GM23338 (cell line): ENCODE data around the gene IGSF6. TPM values are rescaled to one million over a fixed set of nuclear protein-coding genes. Genes with fewer than 3 reads are reported as not detected.

Experiments
- ATAC-seq: fragments of 200-7000 bp; cut with Tn5 transposase; 3 replicates; pipeline ENCODE4 v1.9.1; 2020
- DNase-seq: peaks from one replicate; pipeline ENCODE4 v3.0.0-alpha.2; 2015; ENCODE audit warnings: low spot score
- H2AFZ ChIP-seq: fragments of 200-600 bp; sonication (generic); 2 replicates; pipeline ENCODE4 v1.8.0; 2016; ENCODE audit warnings: antibody characterized with exemption, mild to moderate bottlenecking, moderate library complexity
- H3F3A ChIP-seq: fragments of 200-600 bp; sonication (generic); replicated peaks from 2 replicates; pipeline ENCODE4 v1.8.0; 2017; ENCODE audit warnings: antibody characterized with exemption, mixed run types, low read depth
- H3K27ac ChIP-seq: fragments of 200-600 bp; sonication (generic); 2 replicates; pipeline ENCODE4 v1.6.1; 2016; ENCODE audit warnings: low read depth
- H3K27me3 ChIP-seq: fragments of 200-600 bp; sonication (generic); 2 replicates; pipeline ENCODE4 v1.8.0; 2016; ENCODE audit warnings: mild to moderate bottlenecking, mixed run types, moderate library complexity; ENCODE audit not compliant: insufficient read depth
- H3K36me3 ChIP-seq: fragments of 200-600 bp; sonication (generic); 2 replicates; pipeline ENCODE4 v1.8.0; 2016; ENCODE audit warnings: mild to moderate bottlenecking; ENCODE audit not compliant: insufficient read depth
- H3K4me1 ChIP-seq: fragments of 200-600 bp; sonication (generic); 2 replicates; pipeline ENCODE4 v1.8.0; 2016; ENCODE audit warnings: mild to moderate bottlenecking, moderate library complexity; ENCODE audit not compliant: insufficient read depth
- H3K4me2 ChIP-seq: fragments of 200-600 bp; sonication (generic); 2 replicates; pipeline ENCODE4 v1.7.1; 2017; ENCODE audit warnings: mixed run types
- H3K4me3 ChIP-seq: fragments of 200-600 bp; sonication (generic); 2 replicates; pipeline ENCODE4 v1.6.1; 2016; ENCODE audit warnings: mixed run types
- H3K79me2 ChIP-seq: fragments of 200-600 bp; sonication (generic); replicated peaks from 2 replicates; pipeline ENCODE4 v1.8.0; 2017; ENCODE audit warnings: mild to moderate bottlenecking; ENCODE audit not compliant: insufficient read depth
- H3K9me2 ChIP-seq: fragments of 200-600 bp; sonication (generic); 2 replicates; pipeline ENCODE4 v1.8.0; 2017; ENCODE audit not compliant: insufficient read depth
- H4K20me1 ChIP-seq: fragments of 200-600 bp; sonication (generic); replicated peaks from 2 replicates; pipeline ENCODE4 v1.8.0; 2017; ENCODE audit warnings: mild to moderate bottlenecking; ENCODE audit not compliant: insufficient read depth
- H3K27ac Mint-ChIP-seq: 2 replicates; pipeline ENCODE4 v1.8.0; 2020; ENCODE audit warnings: inconsistent platforms, mild to moderate bottlenecking, moderate library complexity, mixed read lengths
- H3K27me3 Mint-ChIP-seq: 3 replicates; pipeline ENCODE4 v1.8.0; 2022; ENCODE audit warnings: low read depth, mild to moderate bottlenecking, moderate library complexity, mixed read lengths, inconsistent platforms; ENCODE audit not compliant: insufficient read depth, poor library complexity
- H3K36me3 Mint-ChIP-seq: 3 replicates; pipeline ENCODE4 v1.8.0; 2021; ENCODE audit warnings: low read depth, mild to moderate bottlenecking, inconsistent platforms, moderate library complexity, mixed read lengths
- H3K4me1 Mint-ChIP-seq: 3 replicates; pipeline ENCODE4 v1.8.0; 2020; ENCODE audit warnings: mild to moderate bottlenecking, inconsistent platforms, mixed read lengths
- H3K4me3 Mint-ChIP-seq: 3 replicates; pipeline ENCODE4 v1.8.0; 2021; ENCODE audit warnings: moderate library complexity, mild to moderate bottlenecking, inconsistent platforms, mixed read lengths
- H3K9me3 Mint-ChIP-seq: 3 replicates; pipeline ENCODE4 v1.8.0; 2020; ENCODE audit warnings: moderate library complexity, mild to moderate bottlenecking, inconsistent platforms, mixed read lengths
- CREB1 ChIP-seq: fragments of 250-450 bp; sonication (Bioruptor Pico); IDR thresholded peaks from 2 replicates; pipeline ENCODE4 v1.5.0; 2020; ENCODE audit warnings: low read depth, mild to moderate bottlenecking, moderate library complexity
- CTCF ChIP-seq, 2 experiments: fragments of 200-600 bp in 1 of 2; sonication (generic) in 1 of 2; conservative IDR thresholded peaks; 2 replicates each; pipeline versions ENCODE4 v1.5.1 to v1.6.1; 2016 to 2017; ENCODE audit warnings: antibody characterized with exemption in 2 of 2, low read depth in 2 of 2, mild to moderate bottlenecking in 2 of 2, moderate library complexity in 1 of 2
- EZH2 ChIP-seq: fragments of 200-600 bp; sonication (generic); IDR thresholded peaks from one replicate; pipeline ENCODE4 v1.8.0; 2017; ENCODE audit warnings: antibody characterized with exemption, mild to moderate bottlenecking, low read depth; ENCODE audit not compliant: unreplicated experiment
- EZH2phosphoT487 ChIP-seq: fragments of 200-600 bp; sonication (generic); IDR thresholded peaks from one replicate; pipeline ENCODE4 v1.8.1; 2018; ENCODE audit warnings: antibody characterized with exemption; ENCODE audit not compliant: unreplicated experiment
- STAT1 ChIP-seq: IDR thresholded peaks from one replicate; pipeline ENCODE4 v1.6.1; 2016; ENCODE audit warnings: antibody characterized with exemption; ENCODE audit not compliant: unreplicated experiment
- ZNF331 ChIP-seq: fragments of 250-450 bp; sonication (Bioruptor Pico); IDR thresholded peaks from 2 replicates; pipeline ENCODE4 v1.5.0; 2020; ENCODE audit warnings: low read depth, mild to moderate bottlenecking, moderate library complexity
- polyA plus RNA-seq: library from polyadenylated mRNA; unstranded; fragments of >200 nt; fragmentation: Nextera tagmentation; extraction: Ambion mirVana; gene quantifications from 2 replicates; pipeline ENCODE4 v1.2.1, GENCODE V29; 2016
- total RNA-seq: library from RNA; depleted of rRNA; stranded (reverse); fragments of >200 nt; shearing (Covaris generic); gene quantifications from 2 replicates; pipeline ENCODE4 v1.2.3, GENCODE V29; 2014
- TF ChIP-seq, protein P1 (sequence below): IDR thresholded peaks from 2 replicates; pipeline ENCODE4 v1.6.1; 2016; ENCODE audit warnings: antibody characterized with exemption
- TF ChIP-seq, protein P2 (sequence below): IDR thresholded peaks from one replicate; pipeline ENCODE4 v1.6.1; 2018; ENCODE audit warnings: antibody characterized with exemption; ENCODE audit not compliant: unreplicated experiment
- TF ChIP-seq, protein P3 (sequence below): fragments of 250-450 bp; sonication (Bioruptor Pico); IDR thresholded peaks from 2 replicates; pipeline ENCODE4 v1.5.0; 2020; ENCODE audit warnings: mild to moderate bottlenecking, moderate library complexity

IGSF6 gene
- total and polyA plus RNA-seq, 2 experiments from 2014 or later = 0.19 TPM; not detected in 1

GRCh38 chr16:21597561-21598030 lies 54.8 kb downstream of the IGSF6 start (continued):
- TF ChIP-seq, protein P1, sequence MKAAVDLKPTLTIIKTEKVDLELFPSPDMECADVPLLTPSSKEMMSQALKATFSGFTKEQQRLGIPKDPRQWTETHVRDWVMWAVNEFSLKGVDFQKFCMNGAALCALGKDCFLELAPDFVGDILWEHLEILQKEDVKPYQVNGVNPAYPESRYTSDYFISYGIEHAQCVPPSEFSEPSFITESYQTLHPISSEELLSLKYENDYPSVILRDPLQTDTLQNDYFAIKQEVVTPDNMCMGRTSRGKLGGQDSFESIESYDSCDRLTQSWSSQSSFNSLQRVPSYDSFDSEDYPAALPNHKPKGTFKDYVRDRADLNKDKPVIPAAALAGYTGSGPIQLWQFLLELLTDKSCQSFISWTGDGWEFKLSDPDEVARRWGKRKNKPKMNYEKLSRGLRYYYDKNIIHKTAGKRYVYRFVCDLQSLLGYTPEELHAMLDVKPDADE = no peak
- no peak for TF ChIP-seq CREB1 (CRISPR knock-in tag)
- TF ChIP-seq EZH2phosphoT487 = no peak
- no peak for TF ChIP-seq STAT1

GRCh38 chr16:21593530-21594289 lies 58.7 kb downstream of the IGSF6 start:
- no peaks in the 10 kb centered on the region for H3K27me3 ChIP-seq
- ATAC-seq = no peak
- Mint-ChIP-seq H3K4me1 (peaks cover 7% of the 10 kb centered on the region; the same call in 2 of the 3 replicates), H3K27ac (no peak overlapping the region), H3K36me3 (no peaks in the 10 kb centered on the region), H3K4me3 (no peak overlapping the region), H3K9me3 (no peaks in the 10 kb centered on the region), H3K27me3 (peaks cover under 1% of the 10 kb centered on the region)
- H3K4me3 ChIP-seq = no peak overlapping the region
- no peaks in the 10 kb centered on the region for H3F3A ChIP-seq
- no peak overlapping the region for H2AFZ ChIP-seq
- no peak overlapping the region for H3K27ac ChIP-seq
- H3K4me2 ChIP-seq = no peak overlapping the region
- H4K20me1 ChIP-seq = no peaks in the 10 kb centered on the region
- DNase-seq = no peak
- H3K4me1 ChIP-seq = 0 out of 2 replicates have a peak, but pooled peaks cover 4% of the 10 kb centered on the region
- H3K9me2 ChIP-seq = no peaks in the 10 kb centered on the region
- no peaks in the 10 kb centered on the region for H3K79me2 ChIP-seq
- no peaks in the 10 kb centered on the region for H3K36me3 ChIP-seq
- TF ChIP-seq, protein P2, sequence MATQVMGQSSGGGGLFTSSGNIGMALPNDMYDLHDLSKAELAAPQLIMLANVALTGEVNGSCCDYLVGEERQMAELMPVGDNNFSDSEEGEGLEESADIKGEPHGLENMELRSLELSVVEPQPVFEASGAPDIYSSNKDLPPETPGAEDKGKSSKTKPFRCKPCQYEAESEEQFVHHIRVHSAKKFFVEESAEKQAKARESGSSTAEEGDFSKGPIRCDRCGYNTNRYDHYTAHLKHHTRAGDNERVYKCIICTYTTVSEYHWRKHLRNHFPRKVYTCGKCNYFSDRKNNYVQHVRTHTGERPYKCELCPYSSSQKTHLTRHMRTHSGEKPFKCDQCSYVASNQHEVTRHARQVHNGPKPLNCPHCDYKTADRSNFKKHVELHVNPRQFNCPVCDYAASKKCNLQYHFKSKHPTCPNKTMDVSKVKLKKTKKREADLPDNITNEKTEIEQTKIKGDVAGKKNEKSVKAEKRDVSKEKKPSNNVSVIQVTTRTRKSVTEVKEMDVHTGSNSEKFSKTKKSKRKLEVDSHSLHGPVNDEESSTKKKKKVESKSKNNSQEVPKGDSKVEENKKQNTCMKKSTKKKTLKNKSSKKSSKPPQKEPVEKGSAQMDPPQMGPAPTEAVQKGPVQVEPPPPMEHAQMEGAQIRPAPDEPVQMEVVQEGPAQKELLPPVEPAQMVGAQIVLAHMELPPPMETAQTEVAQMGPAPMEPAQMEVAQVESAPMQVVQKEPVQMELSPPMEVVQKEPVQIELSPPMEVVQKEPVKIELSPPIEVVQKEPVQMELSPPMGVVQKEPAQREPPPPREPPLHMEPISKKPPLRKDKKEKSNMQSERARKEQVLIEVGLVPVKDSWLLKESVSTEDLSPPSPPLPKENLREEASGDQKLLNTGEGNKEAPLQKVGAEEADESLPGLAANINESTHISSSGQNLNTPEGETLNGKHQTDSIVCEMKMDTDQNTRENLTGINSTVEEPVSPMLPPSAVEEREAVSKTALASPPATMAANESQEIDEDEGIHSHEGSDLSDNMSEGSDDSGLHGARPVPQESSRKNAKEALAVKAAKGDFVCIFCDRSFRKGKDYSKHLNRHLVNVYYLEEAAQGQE = no peak
- TF ChIP-seq EZH2 = no peak
- TF ChIP-seq, protein P1 = no peak
- no peak for TF ChIP-seq ZNF331
- TF ChIP-seq, protein P3, sequence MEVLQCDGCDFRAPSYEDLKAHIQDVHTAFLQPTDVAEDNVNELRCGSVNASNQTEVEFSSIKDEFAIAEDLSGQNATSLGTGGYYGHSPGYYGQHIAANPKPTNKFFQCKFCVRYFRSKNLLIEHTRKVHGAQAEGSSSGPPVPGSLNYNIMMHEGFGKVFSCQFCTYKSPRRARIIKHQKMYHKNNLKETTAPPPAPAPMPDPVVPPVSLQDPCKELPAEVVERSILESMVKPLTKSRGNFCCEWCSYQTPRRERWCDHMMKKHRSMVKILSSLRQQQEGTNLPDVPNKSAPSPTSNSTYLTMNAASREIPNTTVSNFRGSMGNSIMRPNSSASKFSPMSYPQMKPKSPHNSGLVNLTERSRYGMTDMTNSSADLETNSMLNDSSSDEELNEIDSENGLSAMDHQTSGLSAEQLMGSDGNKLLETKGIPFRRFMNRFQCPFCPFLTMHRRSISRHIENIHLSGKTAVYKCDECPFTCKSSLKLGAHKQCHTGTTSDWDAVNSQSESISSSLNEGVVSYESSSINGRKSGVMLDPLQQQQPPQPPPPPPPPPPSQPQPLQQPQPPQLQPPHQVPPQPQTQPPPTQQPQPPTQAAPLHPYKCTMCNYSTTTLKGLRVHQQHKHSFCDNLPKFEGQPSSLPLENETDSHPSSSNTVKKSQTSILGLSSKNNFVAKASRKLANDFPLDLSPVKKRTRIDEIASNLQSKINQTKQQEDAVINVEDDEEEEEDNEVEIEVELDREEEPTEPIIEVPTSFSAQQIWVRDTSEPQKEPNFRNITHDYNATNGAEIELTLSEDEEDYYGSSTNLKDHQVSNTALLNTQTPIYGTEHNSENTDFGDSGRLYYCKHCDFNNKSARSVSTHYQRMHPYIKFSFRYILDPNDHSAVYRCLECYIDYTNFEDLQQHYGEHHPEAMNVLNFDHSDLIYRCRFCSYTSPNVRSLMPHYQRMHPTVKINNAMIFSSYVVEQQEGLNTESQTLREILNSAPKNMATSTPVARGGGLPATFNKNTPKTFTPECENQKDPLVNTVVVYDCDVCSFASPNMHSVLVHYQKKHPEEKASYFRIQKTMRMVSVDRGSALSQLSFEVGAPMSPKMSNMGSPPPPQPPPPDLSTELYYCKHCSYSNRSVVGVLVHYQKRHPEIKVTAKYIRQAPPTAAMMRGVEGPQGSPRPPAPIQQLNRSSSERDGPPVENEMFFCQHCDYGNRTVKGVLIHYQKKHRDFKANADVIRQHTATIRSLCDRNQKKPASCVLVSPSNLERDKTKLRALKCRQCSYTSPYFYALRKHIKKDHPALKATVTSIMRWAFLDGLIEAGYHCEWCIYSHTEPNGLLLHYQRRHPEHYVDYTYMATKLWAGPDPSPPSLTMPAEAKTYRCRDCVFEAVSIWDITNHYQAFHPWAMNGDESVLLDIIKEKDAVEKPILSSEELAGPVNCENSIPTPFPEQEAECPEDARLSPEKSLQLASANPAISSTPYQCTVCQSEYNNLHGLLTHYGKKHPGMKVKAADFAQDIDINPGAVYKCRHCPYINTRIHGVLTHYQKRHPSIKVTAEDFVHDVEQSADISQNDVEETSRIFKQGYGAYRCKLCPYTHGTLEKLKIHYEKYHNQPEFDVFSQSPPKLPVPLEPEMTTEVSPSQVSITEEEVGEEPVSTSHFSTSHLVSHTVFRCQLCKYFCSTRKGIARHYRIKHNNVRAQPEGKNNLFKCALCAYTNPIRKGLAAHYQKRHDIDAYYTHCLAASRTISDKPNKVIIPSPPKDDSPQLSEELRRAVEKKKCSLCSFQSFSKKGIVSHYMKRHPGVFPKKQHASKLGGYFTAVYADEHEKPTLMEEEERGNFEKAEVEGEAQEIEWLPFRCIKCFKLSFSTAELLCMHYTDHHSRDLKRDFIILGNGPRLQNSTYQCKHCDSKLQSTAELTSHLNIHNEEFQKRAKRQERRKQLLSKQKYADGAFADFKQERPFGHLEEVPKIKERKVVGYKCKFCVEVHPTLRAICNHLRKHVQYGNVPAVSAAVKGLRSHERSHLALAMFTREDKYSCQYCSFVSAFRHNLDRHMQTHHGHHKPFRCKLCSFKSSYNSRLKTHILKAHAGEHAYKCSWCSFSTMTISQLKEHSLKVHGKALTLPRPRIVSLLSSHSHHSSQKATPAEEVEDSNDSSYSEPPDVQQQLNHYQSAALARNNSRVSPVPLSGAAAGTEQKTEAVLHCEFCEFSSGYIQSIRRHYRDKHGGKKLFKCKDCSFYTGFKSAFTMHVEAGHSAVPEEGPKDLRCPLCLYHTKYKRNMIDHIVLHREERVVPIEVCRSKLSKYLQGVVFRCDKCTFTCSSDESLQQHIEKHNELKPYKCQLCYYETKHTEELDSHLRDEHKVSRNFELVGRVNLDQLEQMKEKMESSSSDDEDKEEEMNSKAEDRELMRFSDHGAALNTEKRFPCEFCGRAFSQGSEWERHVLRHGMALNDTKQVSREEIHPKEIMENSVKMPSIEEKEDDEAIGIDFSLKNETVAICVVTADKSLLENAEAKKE = no peak
- no peak for TF ChIP-seq CTCF (conservative IDR thresholded peaks at IDR 0.05; ENCODE audit: low read depth in 2 of 2)
